GM13976 (cell line): ENCODE measurements around the gene TAF10.

Source experiments
- DNase-seq: peaks from one replicate; pipeline ENCODE4 v3.0.0; 2012; ENCODE audit warnings: low spot score
- CTCF ChIP-seq: IDR thresholded peaks from 2 replicates; pipeline ENCODE4 v1.5.1; 2012; ENCODE audit warnings: borderline replicate concordance, mild to moderate bottlenecking; ENCODE audit not compliant: insufficient read depth; ENCODE audit errors: extremely low read depth, missing control alignments, control extremely low read depth
- in situ Hi-C: fragments of 300-500 bp; cut with MboI; formaldehyde crosslinking; loops from one replicate; pipeline ENCODE4 v1.12.0; 2022; ENCODE audit warnings: low sequenced_read_pairs, mixed read lengths, inconsistent platforms; ENCODE audit not compliant: unreplicated experiment

The TAF10 gene

DNA sequence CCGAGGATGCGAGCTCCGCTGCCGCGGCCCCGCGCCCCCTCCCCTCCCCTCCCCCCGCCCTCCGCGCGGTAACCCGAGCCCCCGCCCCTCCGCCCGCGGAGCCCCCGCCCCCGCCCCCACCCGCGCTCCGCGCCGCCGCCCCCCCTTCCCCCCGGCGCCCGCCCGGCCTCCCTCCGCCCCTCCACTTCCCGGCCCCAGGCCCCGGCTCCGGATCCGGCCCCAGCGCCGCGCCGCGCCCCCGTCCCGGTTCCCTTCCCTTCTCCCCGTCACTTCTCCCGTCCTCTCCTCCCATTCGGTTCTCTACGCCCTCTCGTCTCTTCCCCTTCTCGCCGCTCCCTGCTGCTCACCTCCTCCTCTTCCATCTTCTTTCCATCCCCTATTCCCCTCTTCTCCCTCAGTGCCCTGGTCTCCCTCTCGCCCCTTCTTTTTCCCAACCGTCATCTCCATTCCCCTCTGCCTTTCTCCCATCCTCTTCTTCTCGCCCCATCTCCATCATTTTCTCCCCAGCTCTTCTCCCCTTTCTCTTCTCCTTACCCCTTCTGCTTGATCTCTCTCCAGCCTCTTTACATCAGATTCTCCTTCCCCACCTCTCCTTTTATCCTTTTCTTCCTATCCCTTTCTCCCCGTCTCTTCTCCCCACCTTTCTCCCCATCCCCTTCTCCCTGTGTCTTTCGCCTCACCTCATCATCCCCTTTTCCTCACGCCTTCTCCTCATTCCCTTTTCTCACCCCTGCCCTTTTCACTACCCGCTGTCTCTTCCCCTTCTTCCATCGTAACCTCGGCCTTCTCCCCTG lies 44.0 kb upstream of the TAF10 start, which contains the start of gene DCHS1:
DCHS1 (minus strand) TSS at position 20 of the 794 bp plus-strand sequence. CDS start 14,196 bp downstream, outside the sequence.
- no peak for TF ChIP-seq CTCF
- in situ Hi-C loops: no loop called here
- DNase-seq: no peak

GRCh38 chr11:6655020-6655789 lies 43.2 kb upstream of the TAF10 start:
- no peak for DNase-seq
- no peak for TF ChIP-seq CTCF
- in situ Hi-C loops: no loop called here

GRCh38 chr11:6654281-6655019 lies 42.4 kb upstream of the TAF10 start:
- no peak for DNase-seq
- in situ Hi-C loops: no loop called here
- no peak for TF ChIP-seq CTCF

GRCh38 chr11:6653656-6654055 lies 41.6 kb upstream of the TAF10 start:
- DNase-seq: no peak
- no peak for TF ChIP-seq CTCF
- in situ Hi-C loops: no loop called here

DNA sequence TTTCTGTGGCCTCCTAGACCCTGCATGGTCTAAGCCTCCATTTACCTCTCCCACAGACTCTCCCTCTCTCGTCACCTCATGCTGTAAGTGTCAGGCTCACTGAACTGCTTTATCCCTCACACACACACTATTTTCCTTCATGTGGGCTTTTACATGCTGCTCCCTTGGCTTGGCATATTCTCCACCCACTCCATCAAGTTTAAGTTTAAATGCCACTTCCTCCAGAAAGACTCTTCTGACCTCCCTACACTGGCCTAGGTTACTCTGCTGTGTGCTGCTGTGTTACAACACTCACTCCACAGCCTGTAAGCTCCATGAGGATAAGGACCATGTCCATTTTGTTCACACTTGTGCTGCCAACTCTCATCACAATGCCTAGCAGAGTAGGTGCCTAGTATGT lies 41.1 kb upstream of the TAF10 start:
- in situ Hi-C loops: no loop called here
- no peak for DNase-seq
- TF ChIP-seq CTCF: no peak

- DNase-seq: no peak
- in situ Hi-C loops: no loop called here
- TF ChIP-seq CTCF: no peak
Measured at GRCh38 chr11:6652182-6652581, 40.2 kb upstream of the TAF10 start.
